SJCRH30 (cell line): ENCODE measurements around the gene OR10A5. TPM values are rescaled to one million over a fixed set of nuclear protein-coding genes. Genes with fewer than 3 reads are reported as not detected.

ENCODE experiments used
- DNase-seq, 2 experiments: peaks; one replicate each; pipeline ENCODE4 v3.0.0-alpha.2; 2015 to 2020
- H3K27ac ChIP-seq: fragments of 250-450 bp; sonication (Bioruptor Pico); 2 replicates; pipeline ENCODE4 v1.5.1; 2020; ENCODE audit warnings: mild to moderate bottlenecking, moderate library complexity
- H3K27me3 ChIP-seq: fragments of 250-450 bp; sonication (Bioruptor Pico); 2 replicates; pipeline ENCODE4 v1.5.1; 2020; ENCODE audit warnings: mild to moderate bottlenecking, moderate library complexity
- H3K36me3 ChIP-seq: fragments of 250-450 bp; sonication (Bioruptor Pico); 2 replicates; pipeline ENCODE4 v1.5.1; 2020; ENCODE audit warnings: mild to moderate bottlenecking, moderate library complexity
- H3K4me1 ChIP-seq: fragments of 250-450 bp; sonication (Bioruptor Pico); 2 replicates; pipeline ENCODE4 v1.5.1; 2020; ENCODE audit warnings: mild to moderate bottlenecking, moderate library complexity
- H3K4me3 ChIP-seq: fragments of 250-450 bp; sonication (Bioruptor Pico); 2 replicates; pipeline ENCODE4 v1.5.1; 2020; ENCODE audit warnings: mild to moderate bottlenecking, moderate library complexity
- H3K9me3 ChIP-seq: fragments of 250-450 bp; sonication (Bioruptor Pico); replicated peaks from 2 replicates; pipeline ENCODE4 v1.5.1; 2020; ENCODE audit warnings: mild to moderate bottlenecking, moderate library complexity
- total RNA-seq: library from RNA; depleted of rRNA; stranded (reverse); fragments of >200 nt; shearing (Covaris generic); gene quantifications from 2 replicates; pipeline ENCODE4 v1.2.3, GENCODE V29; 2014; rRNA removed

The OR10A5 gene
- total RNA-seq, 1 experiment from 2014 or later: not detected

- H3K4me1 ChIP-seq: no peaks in the 10 kb centered on the region
- H3K9me3 ChIP-seq: no peaks in the 10 kb centered on the region
- DNase-seq: no peak
- H3K4me3 ChIP-seq: no peak overlapping the region
- no peaks in the 10 kb centered on the region for H3K27me3 ChIP-seq
- no peaks in the 10 kb centered on the region for H3K36me3 ChIP-seq
- H3K27ac ChIP-seq: no peak overlapping the region
These were observed 49.5 kb downstream of the OR10A5 start for GRCh38 chr11:6895010-6895409.

Other genes starting within 250 kb of the OR10A5 start
- gene RRP8, start 242.1 kb upstream of the OR10A5 start, total RNA-seq: 15.8 and 15.9 TPM in 2 replicates
- gene ILK, start 241.9 kb upstream of the OR10A5 start, total RNA-seq: 73.7 and 81.4 TPM in 2 replicates
- gene TAF10, start 233.5 kb upstream of the OR10A5 start, total RNA-seq: 68.1 and 82.0 TPM in 2 replicates
- gene TPP1, start 226.3 kb upstream of the OR10A5 start, total RNA-seq: 8.1 and 8.7 TPM in 2 replicates
- 9.5 and 9.6 TPM in 2 replicates for gene DCHS1, start 189.9 kb upstream of the OR10A5 start, total RNA-seq
- gene MRPL17, start 162.3 kb upstream of the OR10A5 start, total RNA-seq: 44.2 and 45.5 TPM in 2 replicates
- gene OR2AG2, start 73.7 kb upstream of the OR10A5 start, total RNA-seq: not detected in 2 replicates
- not detected in 2 replicates for gene OR2AG1, start 62.7 kb upstream of the OR10A5 start, total RNA-seq
- gene OR6A2, start 46.0 kb upstream of the OR10A5 start, total RNA-seq: not detected in 2 replicates
- not detected in 2 replicates for gene OR10A2, start 17.4 kb downstream of the OR10A5 start, total RNA-seq
- gene OR10A4, start 30.9 kb downstream of the OR10A5 start, total RNA-seq: not detected in 2 replicates
- gene OR2D2, start 46.8 kb downstream of the OR10A5 start, total RNA-seq: not detected in 2 replicates
- gene OR2D3, start 75.3 kb downstream of the OR10A5 start, total RNA-seq: not detected in 2 replicates
- not detected in 2 replicates for gene ZNF215, start 80.7 kb downstream of the OR10A5 start, total RNA-seq
- 0.20 and 0.61 TPM in 2 replicates for gene ZNF214, start 174.7 kb downstream of the OR10A5 start, total RNA-seq
- not detected in 2 replicates for gene NLRP14, start 174.8 kb downstream of the OR10A5 start, total RNA-seq
- gene RBMXL2, start 243.3 kb downstream of the OR10A5 start, total RNA-seq: not detected in 2 replicates